Measurements from ENCODE around the gene NUDT1.

The NUDT1 gene

GRCh38 chr7:2218444-2218785 lies 23.6 kb upstream of the NUDT1 start:
- Histone ChIP-seq H3K4me1 (no peaks in the 10 kb centered on the region), H3K36me3 (peaks cover 82% of the 10 kb centered on the region), H3K9me3 (no peaks in the 10 kb centered on the region), H3K27me3 (no peaks in the 10 kb centered on the region), H3K4me3 (ENCODE audit: low read depth, low read length) (no peak overlapping the region)
- no peak for TF ChIP-seq CTCF (IDR thresholded peaks at IDR 0.05; ENCODE audit: low read depth, low read length)
- DNase-seq = no peak

- DNase-seq = no peak
- Histone ChIP-seq H3K4me1 (no peaks in the 10 kb centered on the region), H3K9me3 (no peaks in the 10 kb centered on the region), H3K27me3 (no peaks in the 10 kb centered on the region), H3K36me3 (peaks cover 79% of the 10 kb centered on the region), H3K4me3 (ENCODE audit: low read depth, low read length) (no peak overlapping the region)
- TF ChIP-seq CTCF (IDR thresholded peaks at IDR 0.05; ENCODE audit: low read depth, low read length) = no peak
These were observed 22.9 kb upstream of the NUDT1 start for GRCh38 chr7:2219136-2219535.

GRCh38 chr7:2219606-2220005 lies 22.4 kb upstream of the NUDT1 start:
- no peaks in the 10 kb centered on the region for H3K9me3 ChIP-seq
- H3K4me1 ChIP-seq = no peaks in the 10 kb centered on the region
- H3K4me3 ChIP-seq (ENCODE audit: low read depth, low read length) = no peak overlapping the region
- peaks cover 78% of the 10 kb centered on the region for H3K36me3 ChIP-seq
- no peaks in the 10 kb centered on the region for H3K27me3 ChIP-seq
- no peak for TF ChIP-seq CTCF (IDR thresholded peaks at IDR 0.05; ENCODE audit: low read depth, low read length)
- DNase-seq = no peak

- Histone ChIP-seq H3K4me3 (ENCODE audit: low read depth, low read length) (no peak overlapping the region), H3K9me3 (no peaks in the 10 kb centered on the region), H3K27me3 (no peaks in the 10 kb centered on the region), H3K4me1 (no peaks in the 10 kb centered on the region), H3K36me3 (peaks cover 78% of the 10 kb centered on the region)
- no peak for TF ChIP-seq CTCF (IDR thresholded peaks at IDR 0.05; ENCODE audit: low read depth, low read length)
- DNase-seq = no peak
These were observed 22.0 kb upstream of the NUDT1 start for GRCh38 chr7:2220030-2220429.

GRCh38 chr7:2220506-2220905 lies 21.5 kb upstream of the NUDT1 start:
- no peaks in the 10 kb centered on the region for H3K4me1 ChIP-seq
- DNase-seq = no peak
- H3K27me3 ChIP-seq = no peaks in the 10 kb centered on the region
- TF ChIP-seq CTCF (IDR thresholded peaks at IDR 0.05; ENCODE audit: low read depth, low read length) = no peak
- H3K36me3 ChIP-seq = peaks cover 81% of the 10 kb centered on the region
- H3K4me3 ChIP-seq (ENCODE audit: low read depth, low read length) = no peak overlapping the region
- H3K9me3 ChIP-seq = no peaks in the 10 kb centered on the region

GRCh38 chr7:2220954-2221353 lies 21.1 kb upstream of the NUDT1 start:
- peaks cover 81% of the 10 kb centered on the region for H3K36me3 ChIP-seq
- no peak for TF ChIP-seq CTCF (IDR thresholded peaks at IDR 0.05; ENCODE audit: low read depth, low read length)
- H3K27me3 ChIP-seq = no peaks in the 10 kb centered on the region
- DNase-seq = no peak
- H3K4me3 ChIP-seq (ENCODE audit: low read depth, low read length) = no peak overlapping the region
- H3K9me3 ChIP-seq = no peaks in the 10 kb centered on the region
- no peaks in the 10 kb centered on the region for H3K4me1 ChIP-seq
